ENCODE measurements around the gene RFPL1.

Gene RFPL1

GRCh38 chr22:29483254-29483653 lies 44.9 kb downstream of the RFPL1 start:
- peaks cover 6% of the 10 kb centered on the region for H3K27me3 ChIP-seq (ENCODE audit: control insufficient read depth, low read length)
- no peak overlapping the region for H3K4me2 ChIP-seq (ENCODE audit: low read length)
- no peaks in the 10 kb centered on the region for H3K36me3 ChIP-seq (ENCODE audit: control insufficient read depth, low read length)
- H3K79me2 ChIP-seq (ENCODE audit: control insufficient read depth, low read length) = no peaks in the 10 kb centered on the region
- no peaks in the 10 kb centered on the region for H4K20me1 ChIP-seq (ENCODE audit: control insufficient read depth, insufficient read depth, low read depth, low read length)
- H3K9me3 ChIP-seq (ENCODE audit: control insufficient read depth, insufficient read depth, low read length) = no peaks in the 10 kb centered on the region
- H3K9me2 ChIP-seq (replicated peaks; ENCODE audit: control insufficient read depth, low read length) = no peaks in the 10 kb centered on the region
- no peaks in the 10 kb centered on the region for H3F3A ChIP-seq (ENCODE audit: control insufficient read depth, insufficient read depth)
- no peaks in the 10 kb centered on the region for H3K4me1 ChIP-seq (ENCODE audit: control insufficient read depth, low read length)
- H3K4me3 ChIP-seq (ENCODE audit: low read length) = no peak overlapping the region
- H3K27ac ChIP-seq (ENCODE audit: low read depth, low read length) = no peak overlapping the region
- no peak for TF ChIP-seq EZH2phosphoT487 (IDR thresholded peaks at IDR 0.05; ENCODE audit: borderline replicate concordance, low read length)
- no peak for TF ChIP-seq CTCF (IDR thresholded peaks at IDR 0.05; ENCODE audit: low read depth, low read length, poor library complexity, severe bottlenecking)

- H3K79me2 ChIP-seq (ENCODE audit: control insufficient read depth, low read length) = no peaks in the 10 kb centered on the region
- no peak overlapping the region for H3K4me2 ChIP-seq (ENCODE audit: low read length)
- no peaks in the 10 kb centered on the region for H3K9me3 ChIP-seq (ENCODE audit: control insufficient read depth, insufficient read depth, low read length)
- no peak overlapping the region for H3K4me3 ChIP-seq (ENCODE audit: low read length)
- 0 out of 2 replicates have a peak, but pooled peaks cover 2% of the 10 kb centered on the region for H3K27me3 ChIP-seq (ENCODE audit: control insufficient read depth, low read length)
- H3K27ac ChIP-seq (ENCODE audit: low read depth, low read length) = no peak overlapping the region
- TF ChIP-seq EZH2phosphoT487 (IDR thresholded peaks at IDR 0.05; ENCODE audit: borderline replicate concordance, low read length) (no peak), CTCF (IDR thresholded peaks at IDR 0.05; ENCODE audit: low read depth, low read length, poor library complexity, severe bottlenecking) (no peak)
- no peaks in the 10 kb centered on the region for H3F3A ChIP-seq (ENCODE audit: control insufficient read depth, insufficient read depth)
- H3K9me2 ChIP-seq (replicated peaks; ENCODE audit: control insufficient read depth, low read length) = no peaks in the 10 kb centered on the region
- no peaks in the 10 kb centered on the region for H3K4me1 ChIP-seq (ENCODE audit: control insufficient read depth, low read length)
- no peaks in the 10 kb centered on the region for H3K36me3 ChIP-seq (ENCODE audit: control insufficient read depth, low read length)
- no peaks in the 10 kb centered on the region for H4K20me1 ChIP-seq (ENCODE audit: control insufficient read depth, insufficient read depth, low read depth, low read length)
These were observed 46.3 kb downstream of the RFPL1 start for GRCh38 chr22:29484642-29485041.

- no peak for TF ChIP-seq CTCF (IDR thresholded peaks at IDR 0.05; ENCODE audit: low read depth, low read length, poor library complexity, severe bottlenecking)
- TF ChIP-seq EZH2phosphoT487 (IDR thresholded peaks at IDR 0.05; ENCODE audit: borderline replicate concordance, low read length) = no peak
- no peaks in the 10 kb centered on the region for H3F3A ChIP-seq (ENCODE audit: control insufficient read depth, insufficient read depth)
- no peaks in the 10 kb centered on the region for H3K9me2 ChIP-seq (replicated peaks; ENCODE audit: control insufficient read depth, low read length)
- no peaks in the 10 kb centered on the region for H3K9me3 ChIP-seq (ENCODE audit: control insufficient read depth, insufficient read depth, low read length)
- H3K4me2 ChIP-seq (ENCODE audit: low read length) = no peak overlapping the region
- no peaks in the 10 kb centered on the region for H3K36me3 ChIP-seq (ENCODE audit: control insufficient read depth, low read length)
- no peak overlapping the region for H3K27ac ChIP-seq (ENCODE audit: low read depth, low read length)
- 0 out of 2 replicates have a peak, but pooled peaks cover 2% of the 10 kb centered on the region for H3K27me3 ChIP-seq (ENCODE audit: control insufficient read depth, low read length)
- H3K4me1 ChIP-seq (ENCODE audit: control insufficient read depth, low read length) = no peaks in the 10 kb centered on the region
- no peak overlapping the region for H3K4me3 ChIP-seq (ENCODE audit: low read length)
- no peaks in the 10 kb centered on the region for H3K79me2 ChIP-seq (ENCODE audit: control insufficient read depth, low read length)
- H4K20me1 ChIP-seq (ENCODE audit: control insufficient read depth, insufficient read depth, low read depth, low read length) = no peaks in the 10 kb centered on the region
These were observed 47.1 kb downstream of the RFPL1 start for GRCh38 chr22:29485448-29485847.
